Right ventricle myocardium superior (tissue), 1 donor: ENCODE results near the gene LRRC74B. TPM values are rescaled to one million over a fixed set of nuclear protein-coding genes. Genes with fewer than 3 reads are reported as not detected.
"Not testable (repeated sequence)": the region's sequence is repeated elsewhere in the genome, so short reads cannot be mapped to it uniquely, and the experiment has no call there.

Source experiments
- ATAC-seq: fragments of 200-7000 bp; cut with Tn5 transposase; one replicate; pipeline ENCODE4 v1.9.1; 2020; ENCODE audit warnings: mild to moderate bottlenecking; ENCODE audit not compliant: poor library complexity
- DNase-seq: peaks from one replicate; pipeline ENCODE4 v3.0.0-alpha.2; 2020
- intact Hi-C: fragments of 100-400 bp; cut with DNase I; formaldehyde crosslinking; loops from one replicate; pipeline ENCODE4 v1.11.2; 2022
- total RNA-seq: library from RNA; stranded (reverse); fragmentation: NEBNext Ultra II Directional; extraction: Animal tissue kit (Norgen Biotek cat#: 25700); gene quantifications from one replicate; pipeline ENCODE4 v1.2.1, GENCODE V29; 2021
- donor health status: DM: no; HTN: yes; CAD: no; lungs with severe emphysema.

The LRRC74B gene
- total RNA-seq, 1 donor from 2014 or later: not detected

DNA sequence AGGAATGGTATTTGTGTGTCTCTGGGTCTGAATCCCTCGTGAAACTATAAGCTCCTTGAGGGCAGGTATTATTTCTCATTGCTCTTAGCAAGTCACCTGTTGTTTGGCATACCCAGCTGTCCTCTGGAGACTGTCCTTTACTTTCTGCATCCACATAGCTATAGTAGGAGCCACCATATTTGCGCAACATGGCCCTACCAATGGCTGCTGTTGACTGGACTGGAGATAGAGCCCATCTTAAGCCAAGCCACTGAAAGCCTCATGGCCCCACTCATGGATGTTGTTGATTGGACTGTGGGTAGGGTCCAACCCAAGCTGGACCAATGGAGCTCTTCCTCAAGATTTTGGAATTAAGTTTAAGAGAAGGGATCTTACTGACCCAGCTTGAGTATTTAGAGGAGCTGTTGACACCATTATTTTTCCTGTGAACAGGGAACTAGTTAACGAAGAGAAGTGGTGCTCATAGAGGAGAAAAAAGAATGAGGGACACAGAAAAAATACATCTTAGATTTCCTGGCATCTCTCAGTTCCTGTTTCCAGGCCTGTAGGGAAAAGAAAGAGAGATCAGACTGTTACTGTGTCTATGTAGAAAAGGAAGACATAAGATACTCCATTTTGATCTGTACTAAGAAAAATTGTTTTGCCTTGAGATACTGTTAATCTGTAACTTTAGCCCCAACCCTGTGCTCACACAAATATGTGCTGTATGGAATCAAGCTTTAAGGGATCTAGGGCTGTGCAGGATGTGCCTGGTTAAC, 47.2 kb downstream of the LRRC74B start:
- ATAC-seq (no peak), DNase-seq (no peak)
- intact Hi-C loops: no loop called here

DNA sequence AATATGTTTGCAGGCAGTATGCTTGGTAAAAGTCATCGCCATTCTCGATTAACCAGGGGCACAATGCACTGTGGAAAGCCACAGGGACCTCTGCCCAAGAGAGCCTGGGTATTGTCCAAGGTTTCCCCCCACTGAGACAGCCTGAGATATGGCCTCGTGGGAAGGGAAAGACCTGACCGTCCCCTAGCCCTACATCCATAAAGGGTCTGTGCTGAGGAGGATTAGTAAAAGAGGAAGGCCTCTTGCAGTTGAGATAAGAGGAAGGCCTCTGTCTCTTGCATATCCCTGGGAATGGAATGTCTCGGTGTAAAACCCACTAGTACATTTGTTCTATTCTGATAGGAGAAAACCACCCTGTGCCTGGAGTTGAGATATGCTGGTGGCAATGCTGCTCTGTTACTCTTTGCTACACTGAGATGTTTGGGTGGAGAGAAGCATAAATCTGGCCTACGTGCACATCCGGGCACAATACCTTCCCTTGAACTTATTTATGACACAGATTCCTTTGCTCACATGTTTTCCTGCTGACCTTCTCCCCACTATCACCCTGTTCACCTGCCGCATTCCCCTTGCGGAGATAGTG, 47.9 kb downstream of the LRRC74B start:
- ATAC-seq, DNase-seq, intact Hi-C loops: not testable (repeated sequence)

DNA sequence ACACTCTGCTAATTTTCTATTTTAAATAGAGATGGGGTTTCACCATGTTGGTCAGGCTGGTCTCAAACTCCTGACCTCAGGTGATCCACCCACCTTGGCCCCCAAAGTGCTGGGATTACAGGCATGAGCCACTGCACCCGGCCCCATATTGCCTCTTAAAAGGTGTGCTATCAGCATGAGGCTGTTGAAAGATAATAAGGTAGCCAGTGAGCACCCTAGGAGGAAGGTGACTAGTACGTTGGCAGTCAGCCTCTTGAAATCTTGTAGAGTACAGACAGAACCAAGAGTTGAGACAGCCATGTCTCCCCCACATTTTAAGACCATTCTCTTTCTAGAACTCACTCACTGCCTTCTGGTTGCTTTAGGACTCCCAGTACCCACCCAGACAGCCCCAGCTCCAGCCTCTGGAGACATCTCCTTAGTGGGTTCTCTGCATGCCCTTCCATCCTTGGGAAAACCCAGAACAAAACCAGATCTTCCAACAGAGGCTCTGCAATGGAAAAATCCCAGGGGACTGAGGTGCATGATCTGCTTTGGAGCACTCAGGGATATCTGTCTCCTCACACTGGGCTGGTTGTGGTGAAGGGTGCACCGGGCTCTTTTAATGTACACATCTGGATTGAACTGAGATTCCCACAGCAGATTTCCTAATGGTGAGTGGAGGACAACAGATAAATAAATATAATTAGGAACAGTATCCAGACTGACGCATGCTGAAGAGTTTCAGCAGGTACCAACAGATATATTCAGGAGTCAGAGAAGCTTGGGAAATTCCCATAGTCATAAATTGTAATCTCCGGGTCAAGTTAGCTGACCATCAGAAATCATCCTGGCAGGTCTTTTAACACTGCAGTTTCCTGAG, 49.4 kb downstream of the LRRC74B start:
- DNase-seq (no peak), ATAC-seq (no peak)
- intact Hi-C loops: no loop called here

DNA sequence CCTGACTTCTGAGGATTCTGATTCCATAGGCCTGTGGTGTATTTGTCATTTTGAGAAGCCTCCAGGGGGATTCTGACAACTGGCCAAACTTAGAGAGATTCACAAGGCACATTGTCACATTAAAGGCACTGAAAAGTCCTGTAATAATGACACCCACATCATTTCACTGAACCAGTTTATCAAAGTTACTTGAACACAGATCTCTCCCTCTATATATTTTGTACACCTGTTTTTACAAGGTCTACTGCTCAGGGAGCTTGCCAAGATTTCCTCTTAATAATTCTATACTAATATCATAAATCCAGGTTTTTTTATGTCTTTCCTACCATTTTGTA, 50.0 kb downstream of the LRRC74B start:
- intact Hi-C loops: no loop called here

DNA sequence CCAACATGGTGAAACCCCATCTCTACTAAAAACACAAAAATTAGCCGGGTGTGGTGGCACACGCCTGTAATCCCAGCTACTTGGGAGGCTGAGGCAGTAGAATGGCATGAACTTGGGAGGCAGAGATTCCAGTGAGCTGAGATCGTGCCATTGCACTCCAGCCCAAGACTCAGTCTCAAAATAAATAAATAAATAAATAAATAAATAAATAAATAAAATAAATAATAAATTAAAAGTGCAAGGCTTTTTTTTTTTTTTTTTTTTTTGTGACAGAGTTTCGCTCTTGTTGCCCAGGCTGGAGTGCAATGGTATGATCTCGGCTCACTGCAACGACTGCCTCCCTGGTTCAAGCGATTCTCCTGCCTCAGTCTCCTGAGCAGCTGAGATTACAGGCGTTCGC, 51.1 kb downstream of the LRRC74B start:
- ATAC-seq, intact Hi-C loops, DNase-seq: not testable (repeated sequence)

More for the DNA sequence above, 50.0 kb downstream of the LRRC74B start:
- ATAC-seq: no peak
- no peak for DNase-seq

DNA sequence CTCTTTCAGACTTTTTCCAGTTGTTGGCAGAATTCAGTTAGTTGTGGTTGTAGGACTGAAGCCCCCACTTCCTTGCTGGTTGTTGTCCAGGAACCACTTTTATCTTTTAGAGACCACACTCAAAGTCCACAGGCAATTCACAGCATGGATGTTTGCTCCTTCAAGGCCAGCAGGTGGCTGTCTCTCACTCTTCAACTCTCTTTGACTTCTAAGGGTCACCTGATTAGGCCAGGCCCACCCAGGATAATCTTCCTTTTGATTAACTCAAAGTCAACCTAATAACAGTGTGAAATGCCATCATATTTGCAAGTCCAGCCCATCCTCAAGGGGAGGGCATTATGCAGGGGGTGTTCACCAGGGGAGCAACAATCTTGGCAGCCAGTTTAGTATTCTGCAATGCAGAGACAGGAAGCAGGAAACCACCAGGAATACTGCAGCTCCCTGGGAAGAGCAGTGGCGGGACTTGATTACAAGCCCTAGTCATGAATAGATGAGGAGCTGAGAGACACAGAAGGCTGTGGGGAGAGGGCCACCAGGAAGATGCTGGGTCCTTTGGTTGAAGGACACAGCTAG, 52.4 kb downstream of the LRRC74B start:
- no peak for ATAC-seq
- intact Hi-C loops: no loop called here
- DNase-seq: no peak

DNA sequence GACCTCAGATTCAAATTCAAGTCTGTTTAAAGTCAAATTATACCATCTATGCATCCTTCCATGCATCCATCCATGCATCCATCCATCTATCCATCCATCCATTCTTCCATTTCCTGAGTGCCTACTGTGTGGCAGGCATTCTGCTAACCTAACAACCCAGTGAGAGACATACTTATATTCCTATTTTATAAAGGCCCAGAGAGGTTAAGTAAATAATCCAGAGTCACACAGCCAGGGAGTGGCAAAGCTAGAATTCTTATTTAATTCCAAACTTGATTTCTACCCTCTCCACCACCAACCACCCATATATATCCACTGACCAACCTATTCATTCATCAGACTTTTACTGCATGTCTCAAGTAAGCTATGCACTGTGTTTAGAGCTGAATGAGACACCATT, 53.8 kb downstream of the LRRC74B start:
- intact Hi-C loops: no loop called here
- no peak for ATAC-seq
- no peak for DNase-seq

DNA sequence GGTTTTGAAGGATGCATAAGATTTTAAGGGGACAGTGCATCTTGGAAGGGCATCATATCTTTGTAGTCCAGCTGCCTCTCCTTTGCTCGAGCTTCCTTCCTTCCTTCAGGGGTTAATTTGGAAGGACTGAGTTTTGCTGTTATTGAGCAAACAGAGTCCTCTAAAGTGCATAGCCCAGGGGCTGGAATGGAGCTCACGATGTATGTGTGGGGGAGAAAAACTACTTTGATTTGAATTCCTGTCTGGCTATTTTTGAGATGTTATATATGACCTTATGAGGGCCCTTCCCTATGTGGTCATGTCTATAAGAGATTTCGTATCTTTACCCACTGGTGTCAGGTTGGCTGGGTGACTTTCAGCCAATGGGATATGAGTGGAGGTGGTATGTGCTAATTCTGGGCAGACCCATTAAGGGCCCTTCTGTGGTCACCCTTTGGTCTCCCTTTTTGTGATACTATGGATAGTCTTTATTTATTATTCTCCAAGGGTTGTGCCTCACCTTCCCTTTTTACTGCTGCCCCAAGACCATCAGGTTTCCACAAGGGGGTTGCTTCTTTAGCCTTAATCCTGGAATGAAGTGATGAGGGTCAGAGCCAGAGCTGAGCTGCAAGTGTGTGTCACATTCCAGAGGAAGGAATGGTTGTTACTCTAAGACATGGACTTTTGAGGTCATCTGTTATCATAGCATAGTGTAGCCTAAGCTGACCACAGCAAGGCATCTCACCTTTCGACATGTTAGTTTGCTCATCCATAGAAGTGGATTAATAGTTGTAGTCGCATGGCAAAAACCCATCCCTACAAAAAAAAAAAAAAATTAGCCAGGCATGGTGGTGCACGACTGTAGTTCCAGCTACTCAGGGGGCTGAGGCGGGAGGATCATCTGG, 54.6 kb downstream of the LRRC74B start:
- no peak for ATAC-seq
- intact Hi-C loops: no loop called here
- no peak for DNase-seq

DNA sequence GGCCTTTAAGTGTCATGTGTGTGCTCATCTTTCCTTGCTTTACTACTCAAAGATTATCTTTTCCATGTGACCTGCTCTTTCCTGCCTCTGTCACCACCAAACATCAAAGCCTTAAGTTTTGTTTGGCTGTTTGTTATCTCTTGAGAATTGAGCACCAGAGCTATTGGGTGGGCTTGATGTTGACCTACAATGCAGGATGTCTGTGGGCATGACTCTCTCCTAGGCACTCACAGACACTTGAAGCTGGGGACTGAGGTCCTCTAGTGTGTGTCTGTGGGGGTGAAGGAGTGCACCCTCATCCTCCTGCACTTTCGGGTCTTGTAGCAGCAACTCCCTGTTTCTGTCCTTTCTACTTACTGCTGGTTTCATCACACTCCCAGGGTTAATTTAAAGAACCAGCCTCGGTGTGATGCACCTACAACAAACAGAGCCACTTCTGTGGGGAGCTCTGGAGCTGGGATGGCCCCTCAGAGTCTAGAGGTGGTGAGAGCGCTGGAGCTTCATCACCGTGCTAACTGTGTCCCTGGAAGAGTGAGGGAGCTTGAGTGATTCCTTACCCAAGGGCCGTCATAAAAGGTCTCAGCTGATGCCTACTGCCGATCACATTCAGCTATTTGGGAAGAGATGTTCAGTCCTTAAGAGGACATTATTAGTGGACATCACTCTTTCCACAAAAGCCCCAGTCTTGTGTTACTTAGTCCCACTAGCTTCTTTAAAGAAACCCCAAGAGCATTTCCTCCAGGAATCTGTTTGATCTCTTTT, 56.3 kb downstream of the LRRC74B start:
- DNase-seq: no peak
- ATAC-seq: no peak
- intact Hi-C loops: no loop called here

DNA sequence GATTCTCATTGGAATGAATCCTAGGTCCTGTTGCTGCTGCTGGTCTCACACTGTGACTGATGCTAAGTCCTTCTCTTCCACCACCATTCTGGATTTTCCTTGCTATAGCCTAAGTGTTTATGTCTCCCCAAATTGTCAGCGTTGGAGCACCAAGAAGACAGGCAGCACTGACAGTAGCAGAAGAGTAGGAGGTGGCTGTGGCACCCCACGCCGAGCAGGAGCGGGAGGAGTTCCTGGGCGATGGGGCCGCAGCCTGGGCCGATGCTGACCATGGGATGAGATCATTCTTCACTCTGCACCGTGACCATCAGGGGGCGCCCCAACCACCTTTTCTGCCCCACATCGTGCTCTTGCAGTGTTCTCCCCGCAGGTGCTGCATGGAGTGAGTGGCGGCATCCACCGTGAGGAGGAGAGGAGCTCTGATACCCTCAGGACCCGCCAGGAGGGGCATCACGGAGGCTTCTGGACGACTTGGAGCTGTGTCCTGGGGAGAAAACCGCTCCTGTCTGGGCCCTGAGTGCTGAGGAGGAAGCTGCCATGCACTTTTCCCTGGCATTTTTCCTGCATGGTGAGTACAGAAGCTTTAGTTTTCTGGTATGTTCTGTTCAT, 57.0 kb downstream of the LRRC74B start:
- DNase-seq (peak; percentile 76), ATAC-seq (peak; percentile 85)
- intact Hi-C loops: no loop called here

DNA sequence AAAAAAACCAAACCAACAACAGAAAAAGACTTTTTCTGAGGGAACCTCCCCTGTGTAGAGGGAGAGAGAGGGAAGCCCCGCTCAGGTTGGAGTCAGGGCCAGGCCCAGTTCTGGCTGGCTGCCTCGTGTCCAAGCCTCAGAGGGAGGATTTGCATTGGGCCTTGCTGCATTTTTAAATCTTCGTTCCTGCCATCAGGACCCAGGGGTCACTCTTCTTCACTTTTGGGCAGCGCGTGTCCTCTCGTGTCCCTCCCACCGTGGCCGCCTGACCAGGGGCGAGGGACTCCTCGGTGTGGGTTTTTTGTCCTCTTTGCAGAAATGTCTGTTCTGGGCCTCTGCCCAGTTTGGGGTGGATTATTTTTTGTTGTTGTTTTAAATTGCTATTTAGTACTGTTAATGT, 57.9 kb downstream of the LRRC74B start:
- intact Hi-C loops: no loop called here
- ATAC-seq: no peak
- DNase-seq: no peak

DNA sequence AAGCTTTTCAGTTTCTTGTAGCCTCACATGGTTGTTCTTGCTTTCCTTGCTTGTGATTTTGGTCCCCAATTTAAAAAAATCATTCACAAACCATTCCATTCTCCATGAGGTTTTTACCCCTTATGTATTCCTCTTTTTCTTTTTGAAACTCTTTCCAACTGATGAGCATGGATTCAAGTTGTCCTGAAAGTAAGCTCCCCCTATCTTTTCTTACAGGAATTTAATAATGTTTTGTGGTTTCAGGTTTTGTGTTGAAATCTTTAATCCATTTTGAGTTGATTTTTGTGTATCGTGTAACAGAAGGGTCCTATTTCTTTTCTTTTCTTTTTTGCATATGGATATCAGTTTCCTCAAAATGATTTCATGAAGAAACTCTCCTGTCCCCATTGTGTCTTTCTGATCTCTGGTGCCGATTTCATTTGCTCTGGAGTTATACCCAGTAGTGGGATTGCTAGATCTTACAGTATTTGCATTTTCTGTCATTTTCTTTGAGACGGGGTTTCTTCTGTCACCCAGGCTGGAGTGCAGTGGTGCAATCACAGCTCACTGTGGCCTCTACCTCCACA, 58.5 kb downstream of the LRRC74B start:
- intact Hi-C loops: no loop called here
- DNase-seq (no peak), ATAC-seq (no peak)

DNA sequence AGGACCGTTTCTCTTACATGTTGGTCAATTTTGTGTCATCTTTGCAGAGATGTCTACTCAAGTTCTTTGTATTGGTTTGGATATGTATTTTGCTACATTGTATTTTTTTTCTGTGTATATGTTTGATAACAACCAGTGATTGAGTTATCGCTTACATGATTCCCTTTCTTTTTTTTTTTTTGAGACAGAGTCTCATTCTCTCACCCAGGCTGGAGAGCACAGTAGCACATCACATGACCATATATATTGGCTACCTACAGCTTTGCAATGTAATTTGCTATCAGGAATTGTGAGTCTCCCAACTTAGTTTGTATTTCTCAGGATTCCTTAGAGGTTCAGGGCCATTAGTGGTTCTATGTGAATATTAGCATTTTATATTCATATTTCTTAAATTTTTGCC, 59.5 kb downstream of the LRRC74B start:
- intact Hi-C loops: no loop called here
- DNase-seq (no peak), ATAC-seq (no peak)

DNA sequence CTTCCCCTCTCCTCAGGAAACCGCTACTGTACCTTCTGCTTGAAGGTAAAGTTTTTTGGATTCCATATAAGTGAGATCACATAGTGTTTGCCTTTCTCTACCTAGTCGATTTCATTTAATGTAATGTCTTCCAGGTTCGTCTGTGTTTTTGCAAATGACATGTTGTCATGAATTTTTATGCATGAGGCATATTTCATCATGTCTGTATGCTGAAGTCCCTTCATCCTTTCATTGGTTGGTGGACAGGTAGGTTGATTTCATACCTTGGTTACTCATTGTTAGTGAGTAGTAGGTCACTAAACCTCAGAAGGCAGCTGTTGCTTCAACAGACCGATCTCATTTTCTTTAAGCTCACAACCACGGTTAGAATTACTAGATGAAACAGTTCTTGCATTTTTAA, 60.3 kb downstream of the LRRC74B start:
- no peak for DNase-seq
- ATAC-seq: no peak
- intact Hi-C loops: no loop called here

DNA sequence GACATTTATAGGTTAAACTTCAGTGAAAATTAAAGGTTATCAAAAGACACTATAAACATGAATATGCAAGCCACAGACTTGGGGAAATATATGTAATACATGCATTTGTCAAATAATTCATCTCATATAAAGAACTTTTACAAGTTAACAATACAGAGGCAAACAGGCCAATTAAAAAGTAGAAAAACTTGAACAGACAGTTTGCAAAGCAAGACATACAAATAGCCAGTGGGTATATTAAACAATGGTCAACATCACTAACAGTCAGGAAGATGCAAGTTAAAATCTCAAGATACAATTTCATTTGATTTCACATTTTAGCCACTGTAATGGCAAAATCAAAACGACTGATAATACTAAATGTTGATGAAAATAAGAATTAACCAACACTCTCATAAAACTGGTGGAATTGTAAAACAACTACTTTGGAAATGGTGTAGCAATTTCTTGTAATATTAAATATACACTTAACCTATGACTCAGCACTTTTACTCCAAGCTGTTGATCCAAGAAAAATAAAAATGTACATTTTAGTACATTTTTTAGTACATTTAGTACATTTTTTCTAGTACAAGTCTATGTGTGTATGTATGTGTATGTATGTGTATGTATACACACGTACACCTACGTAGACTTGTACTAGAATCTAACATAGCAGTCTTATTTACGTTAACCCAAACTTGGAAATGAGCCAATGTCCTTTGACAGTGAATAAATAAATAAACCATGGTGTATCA, 62.8 kb downstream of the LRRC74B start:
- ATAC-seq (no peak), DNase-seq (no peak)
- intact Hi-C loops: no loop called here
